Fibroblast of mammary gland (primary cell): ENCODE results near the gene VCAM1.
A peak's percentile ranks its signal among the peaks of the same experiment; 100 is the strongest.

Source experiments
- DNase-seq: peaks from one replicate; pipeline ENCODE4 v3.0.0-alpha.2; 2010; ENCODE audit warnings: low read depth
- H3K4me3 ChIP-seq: 2 replicates; pipeline ENCODE4 v1.5.1; 2011; ENCODE audit warnings: low read depth, mild to moderate bottlenecking, low read length, moderate library complexity; ENCODE audit not compliant: control insufficient read depth
- TF ChIP-seq, protein P1 (sequence below): conservative IDR thresholded peaks from 2 replicates; pipeline ENCODE4 v1.5.1; 2011; ENCODE audit warnings: low read depth, low read length, inconsistent platforms; ENCODE audit not compliant: control insufficient read depth, insufficient read depth

Gene VCAM1

GRCh38 chr1:100719490-100719889 is at the start of gene VCAM1:
TSS of gene VCAM1 (plus strand) at chr1:100719742. CDS start at chr1:100719861, 119 bp downstream.
- TF ChIP-seq, protein P1, sequence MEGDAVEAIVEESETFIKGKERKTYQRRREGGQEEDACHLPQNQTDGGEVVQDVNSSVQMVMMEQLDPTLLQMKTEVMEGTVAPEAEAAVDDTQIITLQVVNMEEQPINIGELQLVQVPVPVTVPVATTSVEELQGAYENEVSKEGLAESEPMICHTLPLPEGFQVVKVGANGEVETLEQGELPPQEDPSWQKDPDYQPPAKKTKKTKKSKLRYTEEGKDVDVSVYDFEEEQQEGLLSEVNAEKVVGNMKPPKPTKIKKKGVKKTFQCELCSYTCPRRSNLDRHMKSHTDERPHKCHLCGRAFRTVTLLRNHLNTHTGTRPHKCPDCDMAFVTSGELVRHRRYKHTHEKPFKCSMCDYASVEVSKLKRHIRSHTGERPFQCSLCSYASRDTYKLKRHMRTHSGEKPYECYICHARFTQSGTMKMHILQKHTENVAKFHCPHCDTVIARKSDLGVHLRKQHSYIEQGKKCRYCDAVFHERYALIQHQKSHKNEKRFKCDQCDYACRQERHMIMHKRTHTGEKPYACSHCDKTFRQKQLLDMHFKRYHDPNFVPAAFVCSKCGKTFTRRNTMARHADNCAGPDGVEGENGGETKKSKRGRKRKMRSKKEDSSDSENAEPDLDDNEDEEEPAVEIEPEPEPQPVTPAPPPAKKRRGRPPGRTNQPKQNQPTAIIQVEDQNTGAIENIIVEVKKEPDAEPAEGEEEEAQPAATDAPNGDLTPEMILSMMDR: no peak
- no peak within 1 kb of the TSS for H3K4me3 ChIP-seq
- DNase-seq: no peak

GRCh38 chr1:100670083-100670482 is 49.5 kb upstream of the VCAM1 start:
- no peak overlapping the region for H3K4me3 ChIP-seq
- TF ChIP-seq, protein P1: no peak
- DNase-seq: no peak

DNA sequence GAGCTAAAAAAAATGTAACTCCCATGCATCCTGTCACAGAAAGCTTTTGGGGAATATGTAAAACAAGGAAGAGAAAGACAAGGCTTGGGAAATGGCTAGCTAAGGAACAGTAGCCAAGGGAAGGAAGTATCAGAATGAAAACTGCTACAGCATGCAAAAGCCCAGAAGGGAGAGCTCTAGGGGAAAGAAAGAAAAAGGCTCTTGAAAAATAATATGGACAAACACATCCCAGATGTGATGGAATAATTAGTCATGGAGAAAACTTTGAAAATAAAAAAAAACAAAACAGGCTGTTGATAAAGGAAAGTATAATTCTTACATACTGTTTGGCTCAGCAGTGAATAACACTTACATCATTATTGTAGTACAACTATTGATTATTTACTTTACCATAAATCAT is 47.9 kb upstream of the VCAM1 start:
- TF ChIP-seq, protein P1: peak; percentile 41
- peak; percentile 72 for DNase-seq
- H3K4me3 ChIP-seq: no peak overlapping the region

DNA sequence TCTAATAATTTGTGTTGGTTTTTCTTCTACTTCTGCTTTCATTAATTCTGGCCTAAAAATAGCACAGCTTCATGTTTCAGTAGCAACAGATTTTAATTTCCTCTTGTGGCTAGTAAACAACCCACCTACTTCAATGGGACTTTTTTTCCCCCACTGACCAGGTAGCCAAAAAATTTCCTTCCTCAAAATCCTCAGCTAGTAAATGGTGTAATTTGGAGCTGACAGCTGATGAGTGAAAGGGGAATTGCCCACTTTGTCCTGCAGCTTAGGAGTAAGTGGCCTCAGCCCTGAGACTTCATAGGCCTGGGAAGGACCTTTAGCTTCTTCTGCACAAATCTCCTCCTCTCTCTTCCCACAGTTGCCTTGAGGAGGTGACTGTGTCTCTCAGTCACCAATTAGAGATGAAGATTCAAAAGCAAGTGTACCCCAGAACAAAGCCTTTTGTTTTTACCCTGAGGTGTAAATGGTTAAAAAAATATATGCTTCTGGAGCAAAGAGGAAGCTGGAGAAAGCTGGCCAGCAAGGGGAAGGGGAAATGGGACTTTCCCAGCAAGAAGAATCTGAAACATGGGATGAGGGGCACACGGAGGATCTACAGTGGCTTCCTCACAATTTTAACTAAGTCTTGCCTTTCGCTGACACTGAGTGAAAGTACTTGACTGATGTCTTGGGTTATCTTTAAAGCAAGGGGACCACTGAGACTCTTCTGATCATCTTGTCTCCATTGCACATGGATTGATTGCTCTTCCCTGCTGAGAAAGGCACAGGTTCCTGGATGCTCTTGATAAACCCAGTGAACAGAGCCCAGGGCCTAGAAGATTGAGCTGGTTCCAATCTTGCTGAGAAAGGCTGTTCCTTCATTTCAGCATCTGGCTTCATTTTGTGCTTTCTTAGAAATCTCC is 35.8 kb upstream of the VCAM1 start:
- TF ChIP-seq, protein P1: no peak
- DNase-seq: no peak
- H3K4me3 ChIP-seq: no peak overlapping the region

DNA sequence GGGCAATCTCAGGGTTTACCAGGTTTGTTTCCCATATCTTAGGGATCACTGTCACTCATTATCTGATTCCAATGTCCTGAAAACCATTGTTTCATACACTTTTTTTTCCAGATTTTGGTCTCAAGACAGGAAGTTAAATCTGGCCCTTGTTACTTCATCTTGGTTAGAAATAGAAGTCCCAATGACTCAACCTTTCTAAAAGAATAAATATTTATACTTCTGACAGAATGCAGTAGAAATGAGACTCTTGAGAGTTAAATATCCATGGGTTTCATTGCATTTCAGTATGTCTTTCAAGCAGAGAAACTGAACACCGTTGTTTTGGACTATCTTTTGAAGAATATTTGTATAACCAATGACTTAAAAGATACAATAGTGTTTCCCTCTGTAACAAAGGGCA is 19.8 kb upstream of the VCAM1 start:
- no peak overlapping the region for H3K4me3 ChIP-seq
- TF ChIP-seq, protein P1: no peak
- DNase-seq: peak; percentile 48

- DNase-seq: peak; percentile 29
- H3K4me3 ChIP-seq: no peak overlapping the region
- TF ChIP-seq, protein P1: no peak
These were observed 19.0 kb upstream of the VCAM1 start for GRCh38 chr1:100700586-100700985.

DNA sequence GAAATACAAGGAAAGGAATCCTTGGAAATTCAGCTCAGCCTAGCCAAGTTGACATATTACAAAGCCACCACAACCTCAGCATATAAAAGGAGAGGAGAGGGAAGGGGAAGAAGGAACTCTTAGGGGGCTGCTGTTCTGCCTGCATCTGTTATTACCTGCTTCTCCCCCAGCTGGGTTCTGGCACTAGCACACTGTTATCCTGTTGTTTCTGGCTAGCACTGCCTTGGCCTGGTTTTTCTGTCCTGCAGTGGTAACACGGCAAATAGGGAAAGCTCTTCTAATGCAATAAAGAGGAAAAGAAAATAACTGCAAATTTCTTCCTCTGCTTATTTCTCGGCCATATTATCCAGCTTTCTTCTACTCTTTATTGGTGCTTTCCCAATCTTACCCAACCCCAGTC is 16.5 kb upstream of the VCAM1 start:
- no peak overlapping the region for H3K4me3 ChIP-seq
- TF ChIP-seq, protein P1: no peak
- no peak for DNase-seq
